Measurements from ENCODE around the gene MAP7.

MAP7 gene

GRCh38 chr6:136571496-136571895 is 21.3 kb upstream of the MAP7 start:
- no peak for TF ChIP-seq CTCF (IDR thresholded peaks at IDR 0.05; ENCODE audit: low read depth, low read length)
- H3K4me3 ChIP-seq (ENCODE audit: low read depth, low read length), result no peak overlapping the region

- TF ChIP-seq CTCF (IDR thresholded peaks at IDR 0.05; ENCODE audit: low read depth, low read length), result no peak
- no peak overlapping the region for H3K4me3 ChIP-seq (ENCODE audit: low read depth, low read length)
Measured at GRCh38 chr6:136571065-136571464, 20.8 kb upstream of the MAP7 start.

- TF ChIP-seq CTCF (IDR thresholded peaks at IDR 0.05; ENCODE audit: low read depth, low read length), result no peak
- H3K4me3 ChIP-seq (ENCODE audit: low read depth, low read length), result no peak overlapping the region
Measured at GRCh38 chr6:136568129-136568528, 17.9 kb upstream of the MAP7 start.

GRCh38 chr6:136567688-136568087 is 17.5 kb upstream of the MAP7 start:
- no peak overlapping the region for H3K4me3 ChIP-seq (ENCODE audit: low read depth, low read length)
- TF ChIP-seq CTCF (IDR thresholded peaks at IDR 0.05; ENCODE audit: low read depth, low read length), result no peak

- no peak for TF ChIP-seq CTCF (IDR thresholded peaks at IDR 0.05; ENCODE audit: low read depth, low read length)
- H3K4me3 ChIP-seq (ENCODE audit: low read depth, low read length), result no peak overlapping the region
Measured at GRCh38 chr6:136566851-136567250, 16.6 kb upstream of the MAP7 start.

GRCh38 chr6:136566007-136566487 is 15.8 kb upstream of the MAP7 start:
- no peak overlapping the region for H3K4me3 ChIP-seq (ENCODE audit: low read depth, low read length)
- TF ChIP-seq CTCF (IDR thresholded peaks at IDR 0.05; ENCODE audit: low read depth, low read length), result no peak

GRCh38 chr6:136564180-136564579 is 14.0 kb upstream of the MAP7 start:
- TF ChIP-seq CTCF (IDR thresholded peaks at IDR 0.05; ENCODE audit: low read depth, low read length), result no peak
- H3K4me3 ChIP-seq (ENCODE audit: low read depth, low read length), result no peak overlapping the region
